Activated CD8-positive, alpha-beta T cell treated with anti-CD3 and anti-CD28 coated beads, Interleukin-2, amount 10 ng/mL, durations not matched to agents 7 days and 5 days (primary cell): ENCODE data around the gene PTMA. TPM values are rescaled to one million over a fixed set of nuclear protein-coding genes. Genes with fewer than 3 reads are reported as not detected.

Experiments used
- ATAC-seq: fragments of 150-1000 bp; cut with Tn5 transposase; one replicate; pipeline ENCODE4 v1.10.0; 2021; ENCODE audit warnings: moderate library complexity
- CTCF ChIA-PET: fragments of 350-600 bp; sonication (Branson Sonifier 250); formaldehyde crosslinking; loops from one replicate; lab custom pipeline; 2021; ENCODE audit warnings: antibody characterized with exemption; lab: Charles Lee
- POLR2A ChIA-PET: fragments of 350-600 bp; sonication (Branson Sonifier 250); formaldehyde crosslinking; loops from one replicate; lab custom pipeline; 2021; ENCODE audit warnings: antibody characterized with exemption; lab: Charles Lee
- DNase-seq: peaks from one replicate; pipeline ENCODE4 v3.0.0-alpha.2; 2020
- H3K27ac Mint-ChIP-seq: one replicate; pipeline ENCODE4 v1.8.0; 2021; ENCODE audit warnings: mild to moderate bottlenecking, mixed read lengths
- H3K27me3 Mint-ChIP-seq: one replicate; pipeline ENCODE4 v1.8.0; 2021; ENCODE audit warnings: low read depth, mixed read lengths
- H3K36me3 Mint-ChIP-seq: one replicate; pipeline ENCODE4 v1.8.0; 2021; ENCODE audit warnings: low read depth, mixed read lengths
- H3K4me1 Mint-ChIP-seq: one replicate; pipeline ENCODE4 v1.8.0; 2021; ENCODE audit warnings: low read depth, mixed read lengths
- H3K4me3 Mint-ChIP-seq: one replicate; pipeline ENCODE4 v1.8.0; 2021; ENCODE audit warnings: mild to moderate bottlenecking, mixed read lengths
- H3K9me3 Mint-ChIP-seq: one replicate; pipeline ENCODE4 v1.8.0; 2022; ENCODE audit warnings: mixed read lengths; ENCODE audit not compliant: insufficient read depth
- total RNA-seq, 2 experiments: library from RNA; stranded (reverse); gene quantifications; one replicate each; pipeline ENCODE4 v1.2.3, GENCODE V29; 2021

PTMA gene
- total RNA-seq, 2 experiments from 2014 or later: 1,769 to 1,842 TPM

- no peaks in the 10 kb centered on the region for H3K9me3 Mint-ChIP-seq
- ATAC-seq (peak; percentile 73), DNase-seq (peak; percentile 91)
- H3K27me3 Mint-ChIP-seq: peaks cover 12% of the 10 kb centered on the region
- no peak overlapping the region for H3K4me3 Mint-ChIP-seq
- ChIA-PET POLR2A (interaction anchor here (0.7 to 7.3 kb wide), 5 partner anchors 16 to 64 kb away, joined by 3 to 80 read pairs (median 15); partner anchors contain the start of gene PTMA), CTCF (interaction anchor here (0.5 to 27.4 kb wide), 32 partner anchors 8 to 562 kb away, joined by 3 to 648 read pairs (median 4); partner anchors contain the start of genes PTMA and TEX44)
- peaks cover 24% of the 10 kb centered on the region for H3K4me1 Mint-ChIP-seq
- H3K27ac Mint-ChIP-seq: no peak overlapping the region
- no peaks in the 10 kb centered on the region for H3K36me3 Mint-ChIP-seq
Observed at GRCh38 chr2:231677632-231678104, 30.7 kb upstream of the PTMA start.

- CTCF ChIA-PET: interaction anchor here (0.7 to 27.4 kb wide), 5 partner anchors 9 to 42 kb away, joined by 3 to 648 read pairs (median 139); partner anchors contain the start of gene PTMA
- ATAC-seq (no peak), DNase-seq (no peak)
- Mint-ChIP-seq H3K27ac (no peak overlapping the region), H3K4me3 (no peak overlapping the region), H3K27me3 (peaks cover 16% of the 10 kb centered on the region), H3K9me3 (no peaks in the 10 kb centered on the region), H3K36me3 (no peaks in the 10 kb centered on the region), H3K4me1 (peaks cover 15% of the 10 kb centered on the region)
- POLR2A ChIA-PET: interaction anchor here (0.8 to 3.3 kb wide), 5 partner anchors 27 to 68 kb away, joined by 3 to 14 read pairs (median 4); partner anchors contain the start of gene PTMA
Observed at GRCh38 chr2:231679908-231680284, 28.4 kb upstream of the PTMA start.

GRCh38 chr2:231680285-231680991 lies 27.9 kb upstream of the PTMA start:
- peaks cover 10% of the 10 kb centered on the region for H3K4me1 Mint-ChIP-seq
- DNase-seq: no peak
- no peaks in the 10 kb centered on the region for H3K36me3 Mint-ChIP-seq
- no peak for ATAC-seq
- peak overlapping the region; percentile 31 for H3K4me3 Mint-ChIP-seq
- ChIA-PET POLR2A (interaction anchor here (0.8 to 3.3 kb wide), 4 partner anchors 26 to 68 kb away, joined by 3 to 14 read pairs (median 4); partner anchors contain the start of gene PTMA), CTCF (interaction anchor here (0.7 to 27.4 kb wide), 4 partner anchors 24 to 41 kb away, joined by 3 to 648 read pairs (median 71); partner anchors contain the start of gene PTMA)
- H3K9me3 Mint-ChIP-seq: no peaks in the 10 kb centered on the region
- H3K27me3 Mint-ChIP-seq: peaks cover 16% of the 10 kb centered on the region
- H3K27ac Mint-ChIP-seq: no peak overlapping the region

GRCh38 chr2:231680992-231681852 lies 27.1 kb upstream of the PTMA start:
- Mint-ChIP-seq H3K36me3 (no peaks in the 10 kb centered on the region), H3K27me3 (peaks cover 16% of the 10 kb centered on the region), H3K9me3 (no peaks in the 10 kb centered on the region), H3K4me3 (peak overlapping the region; percentile 43), H3K4me1 (peaks cover 10% of the 10 kb centered on the region), H3K27ac (no peak overlapping the region)
- ATAC-seq (peak; percentile 38), DNase-seq (no peak)
- ChIA-PET CTCF (interaction anchor here (1.3 to 27.4 kb wide), 3 partner anchors 23 to 39 kb away, joined by 3 to 648 read pairs (median 139); partner anchors contain the start of gene PTMA), POLR2A (interaction anchor here (1.3 to 3.3 kb wide), 3 partner anchors 26 to 68 kb away, joined by 4 to 14 read pairs (median 4); partner anchors contain the start of gene PTMA)

- no peak overlapping the region for H3K4me3 Mint-ChIP-seq
Observed at GRCh38 chr2:231682603-231683291, 25.6 kb upstream of the PTMA start.

GRCh38 chr2:231683292-231684235 lies 24.8 kb upstream of the PTMA start:
- H3K27ac Mint-ChIP-seq: no peak overlapping the region
- H3K36me3 Mint-ChIP-seq: no peaks in the 10 kb centered on the region
- POLR2A ChIA-PET: interaction anchor here (1.2 to 3.0 kb wide), 4 partner anchors 20 to 69 kb away, joined by 3 to 16 read pairs (median 7); partner anchors contain the start of gene PTMA

More at GRCh38 chr2:231682603-231683291, 25.6 kb upstream of the PTMA start:
- Mint-ChIP-seq H3K27ac (no peak overlapping the region), H3K27me3 (peaks cover 16% of the 10 kb centered on the region), H3K4me1 (peaks cover 15% of the 10 kb centered on the region), H3K36me3 (no peaks in the 10 kb centered on the region), H3K9me3 (no peaks in the 10 kb centered on the region)
- ATAC-seq: no peak
- CTCF ChIA-PET: interaction anchor here (1.0 to 27.4 kb wide), 5 partner anchors 7 to 119 kb away, joined by 3 to 648 read pairs (median 4); no protein-coding TSS in a partner anchor
- DNase-seq: no peak
- POLR2A ChIA-PET: interaction anchor here (0.6 to 3.0 kb wide), 3 partner anchors 30 to 223 kb away, joined by 3 to 9 read pairs (median 3); no protein-coding TSS in a partner anchor

GRCh38 chr2:231684314-231685223 lies 23.8 kb upstream of the PTMA start:
- CTCF ChIA-PET: interaction anchor here (1.0 to 27.4 kb wide), 10 partner anchors 9 to 83 kb away, joined by 3 to 648 read pairs (median 4); no protein-coding TSS in a partner anchor
- Mint-ChIP-seq H3K27me3 (peaks cover 13% of the 10 kb centered on the region), H3K9me3 (no peaks in the 10 kb centered on the region), H3K4me1 (peaks cover 17% of the 10 kb centered on the region), H3K36me3 (no peaks in the 10 kb centered on the region), H3K27ac (no peak overlapping the region), H3K4me3 (no peak overlapping the region)
- POLR2A ChIA-PET: interaction anchor here (0.6 to 3.0 kb wide), 4 partner anchors 8 to 70 kb away, joined by 5 to 16 read pairs (median 7); partner anchors contain the start of gene PTMA
- DNase-seq (no peak), ATAC-seq (no peak)

More at GRCh38 chr2:231683292-231684235, 24.8 kb upstream of the PTMA start:
- CTCF ChIA-PET: interaction anchor here (1.0 to 27.4 kb wide), 6 partner anchors 8 to 120 kb away, joined by 3 to 648 read pairs (median 10); no protein-coding TSS in a partner anchor
- Mint-ChIP-seq H3K27me3 (peaks cover 16% of the 10 kb centered on the region), H3K4me3 (no peak overlapping the region), H3K4me1 (peaks cover 17% of the 10 kb centered on the region), H3K9me3 (no peaks in the 10 kb centered on the region)
- ATAC-seq (no peak), DNase-seq (no peak)

GRCh38 chr2:231685349-231686191 lies 22.8 kb upstream of the PTMA start:
- Mint-ChIP-seq H3K27ac (no peak overlapping the region), H3K4me1 (peaks cover 17% of the 10 kb centered on the region), H3K27me3 (peaks cover 11% of the 10 kb centered on the region), H3K9me3 (no peaks in the 10 kb centered on the region), H3K4me3 (no peak overlapping the region), H3K36me3 (no peaks in the 10 kb centered on the region)
- ChIA-PET POLR2A (interaction anchor here (0.6 to 3.0 kb wide), 3 partner anchors 9 to 71 kb away, joined by 3 to 9 read pairs (median 5); no protein-coding TSS in a partner anchor), CTCF (interaction anchor here (1.0 to 27.4 kb wide), 10 partner anchors 10 to 84 kb away, joined by 3 to 648 read pairs (median 4); no protein-coding TSS in a partner anchor)
- ATAC-seq (no peak), DNase-seq (no peak)
